Mesothelial cell of epicardium (in vitro differentiated cells): ENCODE measurements around the gene SCGB3A1. TPM values are rescaled to one million over a fixed set of nuclear protein-coding genes. Genes with fewer than 3 reads are reported as not detected.

Experiments
- DNase-seq, 2 experiments: peaks; one replicate each; pipeline ENCODE4 v3.0.0; 2021; ENCODE audit warnings: low spot score in 2 of 2; ENCODE audit not compliant: unreplicated experiment in 2 of 2
- H3K27ac Mint-ChIP-seq: 2 replicates; pipeline ENCODE4 v1.8.0; 2021; ENCODE audit warnings: mixed read lengths
- H3K27me3 Mint-ChIP-seq: 2 replicates; pipeline ENCODE4 v1.8.0; 2021; ENCODE audit warnings: low read depth, mixed read lengths
- H3K36me3 Mint-ChIP-seq: 2 replicates; pipeline ENCODE4 v1.8.0; 2021; ENCODE audit warnings: mixed read lengths
- H3K4me1 Mint-ChIP-seq: 2 replicates; pipeline ENCODE4 v1.8.0; 2021; ENCODE audit warnings: mixed read lengths
- H3K4me3 Mint-ChIP-seq: 2 replicates; pipeline ENCODE4 v1.8.0; 2021; ENCODE audit warnings: mild to moderate bottlenecking, moderate library complexity, mixed read lengths
- H3K9me3 Mint-ChIP-seq: 2 replicates; pipeline ENCODE4 v1.8.0; 2021; ENCODE audit warnings: mixed read lengths
- CTCF ChIP-seq: fragments of 200-600 bp; sonication (generic); IDR thresholded peaks from one replicate; pipeline ENCODE4 v1.5.0; 2021; ENCODE audit warnings: antibody characterized with exemption; ENCODE audit not compliant: unreplicated experiment
- total RNA-seq: library from RNA; stranded (reverse); gene quantifications from 3 replicates; pipeline ENCODE4 v1.2.1, GENCODE V29; 2021

The SCGB3A1 gene
- total RNA-seq, 1 donor from 2014 or later, result 0.63 TPM

- Mint-ChIP-seq H3K36me3 (no peaks in the 10 kb centered on the region), H3K27me3 (peaks cover 10% of the 10 kb centered on the region)
- TF ChIP-seq CTCF, result no peak
These were observed 39.1 kb upstream of the SCGB3A1 start for GRCh38 chr5:180630426-180630825.

GRCh38 chr5:180629831-180630382 is 38.6 kb upstream of the SCGB3A1 start:
- no peak for TF ChIP-seq CTCF
- Mint-ChIP-seq H3K9me3 (no peaks in the 10 kb centered on the region), H3K4me3 (no peak overlapping the region), H3K27ac (no peak overlapping the region), H3K36me3 (no peaks in the 10 kb centered on the region), H3K4me1 (peaks cover 2% of the 10 kb centered on the region), H3K27me3 (peaks cover 10% of the 10 kb centered on the region)
- DNase-seq, result no peak

More at GRCh38 chr5:180630426-180630825, 39.1 kb upstream of the SCGB3A1 start:
- H3K4me1 Mint-ChIP-seq, result peaks cover 2% of the 10 kb centered on the region
- no peak overlapping the region for H3K4me3 Mint-ChIP-seq
- no peaks in the 10 kb centered on the region for H3K9me3 Mint-ChIP-seq
- no peak overlapping the region for H3K27ac Mint-ChIP-seq
- DNase-seq, result no peak

- Mint-ChIP-seq H3K4me3 (no peak overlapping the region), H3K4me1 (peaks cover 2% of the 10 kb centered on the region), H3K27me3 (peaks cover 10% of the 10 kb centered on the region), H3K36me3 (no peaks in the 10 kb centered on the region), H3K27ac (no peak overlapping the region), H3K9me3 (no peaks in the 10 kb centered on the region)
- DNase-seq, result no peak
- no peak for TF ChIP-seq CTCF
These were observed 37.8 kb upstream of the SCGB3A1 start for GRCh38 chr5:180628827-180629750.

- no peaks in the 10 kb centered on the region for H3K9me3 Mint-ChIP-seq
- no peak for DNase-seq
- no peak overlapping the region for H3K27ac Mint-ChIP-seq
- H3K27me3 Mint-ChIP-seq, result peaks cover 7% of the 10 kb centered on the region
- H3K4me3 Mint-ChIP-seq, result no peak overlapping the region
- H3K4me1 Mint-ChIP-seq, result peaks cover 2% of the 10 kb centered on the region
- TF ChIP-seq CTCF, result no peak
- H3K36me3 Mint-ChIP-seq, result no peaks in the 10 kb centered on the region
These were observed 36.9 kb upstream of the SCGB3A1 start for GRCh38 chr5:180628211-180628610.

- TF ChIP-seq CTCF, result no peak
- H3K36me3 Mint-ChIP-seq, result no peaks in the 10 kb centered on the region
- no peak for DNase-seq
- no peaks in the 10 kb centered on the region for H3K9me3 Mint-ChIP-seq
- H3K27me3 Mint-ChIP-seq, result peaks cover 7% of the 10 kb centered on the region
- peaks cover 2% of the 10 kb centered on the region for H3K4me1 Mint-ChIP-seq
- no peak overlapping the region for H3K4me3 Mint-ChIP-seq
- H3K27ac Mint-ChIP-seq, result no peak overlapping the region
These were observed 36.3 kb upstream of the SCGB3A1 start for GRCh38 chr5:180627386-180628120.
